Right lobe of liver (tissue), 4 donors: Measurements from ENCODE around the gene LILRB5.

Source experiments
- CTCF ChIP-seq, 4 donors: fragments of 200-600 bp in 3 of 4; fragments of 450-650 bp in 1 of 4; IDR thresholded peaks; one replicate each; pipeline versions ENCODE4 v1.5.1 to v1.8.0; 2016 to 2022; ENCODE audit warnings: antibody characterized with exemption in 4 of 4, mild to moderate bottlenecking in 2 of 4
- POLR2A ChIP-seq: fragments of 450-650 bp; IDR thresholded peaks from one replicate; pipeline ENCODE4 v1.6.1; 2017; ENCODE audit warnings: antibody characterized with exemption, mild to moderate bottlenecking
- donor health status: DM: no; HTN: no; CAD: no.
- donor health status: DM: no; HTN: no; CAD: no.
- donor health status: DM: no; HTN: yes; CAD: no.

- TF ChIP-seq CTCF (IDR thresholded peaks at IDR 0.05), result no peak
- TF ChIP-seq POLR2A, result no peak
Observed at GRCh38 chr19:54229146-54229545, 27.9 kb downstream of the LILRB5 start.
